DND-41 (cell line): ENCODE data around the gene SLX4IP.

Source experiments
- EZH2 ChIP-seq: IDR thresholded peaks from 3 replicates; pipeline ENCODE4 v1.6.1; 2012; ENCODE audit warnings: borderline replicate concordance, low read depth, mild to moderate bottlenecking, moderate library complexity, low read length, inconsistent platforms; ENCODE audit not compliant: severe bottlenecking
- TF ChIP-seq, protein P1 (sequence below): IDR thresholded peaks from 2 replicates; pipeline ENCODE4 v1.5.1; 2012; ENCODE audit warnings: borderline replicate concordance, low read length, moderate library complexity, mild to moderate bottlenecking; ENCODE audit not compliant: poor library complexity, severe bottlenecking; ENCODE audit errors: extremely low read depth

- TF ChIP-seq, protein P1, sequence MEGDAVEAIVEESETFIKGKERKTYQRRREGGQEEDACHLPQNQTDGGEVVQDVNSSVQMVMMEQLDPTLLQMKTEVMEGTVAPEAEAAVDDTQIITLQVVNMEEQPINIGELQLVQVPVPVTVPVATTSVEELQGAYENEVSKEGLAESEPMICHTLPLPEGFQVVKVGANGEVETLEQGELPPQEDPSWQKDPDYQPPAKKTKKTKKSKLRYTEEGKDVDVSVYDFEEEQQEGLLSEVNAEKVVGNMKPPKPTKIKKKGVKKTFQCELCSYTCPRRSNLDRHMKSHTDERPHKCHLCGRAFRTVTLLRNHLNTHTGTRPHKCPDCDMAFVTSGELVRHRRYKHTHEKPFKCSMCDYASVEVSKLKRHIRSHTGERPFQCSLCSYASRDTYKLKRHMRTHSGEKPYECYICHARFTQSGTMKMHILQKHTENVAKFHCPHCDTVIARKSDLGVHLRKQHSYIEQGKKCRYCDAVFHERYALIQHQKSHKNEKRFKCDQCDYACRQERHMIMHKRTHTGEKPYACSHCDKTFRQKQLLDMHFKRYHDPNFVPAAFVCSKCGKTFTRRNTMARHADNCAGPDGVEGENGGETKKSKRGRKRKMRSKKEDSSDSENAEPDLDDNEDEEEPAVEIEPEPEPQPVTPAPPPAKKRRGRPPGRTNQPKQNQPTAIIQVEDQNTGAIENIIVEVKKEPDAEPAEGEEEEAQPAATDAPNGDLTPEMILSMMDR = no peak
- no peak for TF ChIP-seq EZH2
These were observed 120.3 kb downstream of the SLX4IP start for GRCh38 chr20:10555393-10555792.
